HG03159 (cell line): ENCODE data around the gene DIP2B.

Experiments
- ATAC-seq: cut with Tn5 transposase; IDR thresholded peaks from one replicate; pipeline ENCODE4 v1.9.1; 2021; ENCODE audit warnings: mild to moderate bottlenecking, moderate library complexity; ENCODE audit not compliant: unreplicated experiment

The DIP2B gene

GRCh38 chr12:50635364-50635763 lies 130.6 kb downstream of the DIP2B start:
- no peak for ATAC-seq

DNA sequence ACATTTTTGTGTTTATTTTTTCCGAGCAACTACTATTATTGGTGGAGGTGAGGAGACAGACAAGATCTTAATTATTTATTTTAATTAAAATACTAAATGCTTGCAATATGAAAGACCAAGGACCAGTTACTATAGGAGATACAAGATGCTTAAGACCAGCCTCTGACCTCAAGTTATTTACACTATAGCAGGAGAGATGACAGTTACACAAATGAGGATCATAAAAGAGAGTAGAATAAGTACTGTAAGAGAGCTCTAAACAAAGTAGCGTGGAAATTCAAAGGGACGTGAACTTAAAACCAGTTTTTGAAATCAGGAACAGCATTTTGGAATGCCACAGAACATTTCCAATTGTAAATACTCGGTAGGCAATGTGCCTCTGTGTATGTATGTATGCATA lies 131.1 kb downstream of the DIP2B start:
- no peak for ATAC-seq

GRCh38 chr12:50636505-50636904 lies 131.7 kb downstream of the DIP2B start:
- no peak for ATAC-seq

GRCh38 chr12:50637870-50638481 lies 133.2 kb downstream of the DIP2B start:
- ATAC-seq = no peak

DNA sequence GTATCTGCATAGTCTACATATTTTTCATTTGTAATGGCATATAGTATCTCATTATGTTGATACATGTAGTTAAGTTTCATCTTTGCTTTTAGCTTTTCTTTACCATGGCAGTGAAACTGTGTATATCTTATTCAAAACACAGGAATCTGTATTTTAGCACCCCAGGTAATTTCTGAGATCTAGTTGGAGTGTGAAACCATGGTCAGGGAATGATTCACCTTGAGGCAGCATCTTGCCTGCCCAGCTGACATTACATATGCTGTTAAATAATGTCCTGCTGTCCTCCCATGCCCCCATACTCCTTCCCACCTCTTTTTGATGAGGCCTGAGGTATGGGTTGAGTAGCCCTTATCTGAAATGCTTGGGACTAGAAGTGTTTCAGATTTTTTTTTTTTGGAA lies 133.7 kb downstream of the DIP2B start:
- ATAC-seq = no peak

DNA sequence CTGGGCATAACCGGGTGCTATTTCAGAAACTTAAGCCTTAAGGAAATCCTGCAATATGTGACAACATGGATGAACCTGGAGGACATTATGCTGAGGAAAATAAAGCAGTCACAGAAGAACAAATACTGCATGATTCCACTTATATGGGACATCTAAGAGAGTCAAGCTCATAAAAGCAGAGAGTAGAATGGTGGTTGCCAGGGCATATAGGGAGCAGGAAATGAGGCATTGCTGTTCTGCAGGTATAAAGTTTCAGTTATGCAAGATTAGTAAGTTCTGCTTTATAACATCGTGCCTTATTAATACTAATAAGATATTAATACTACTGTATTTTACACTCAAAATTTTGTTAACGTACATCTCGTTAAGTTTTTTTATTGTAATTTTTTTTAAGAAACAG lies 134.9 kb downstream of the DIP2B start:
- no peak for ATAC-seq

- no peak for ATAC-seq
These were observed 135.6 kb downstream of the DIP2B start for GRCh38 chr12:50640321-50640939.

DNA sequence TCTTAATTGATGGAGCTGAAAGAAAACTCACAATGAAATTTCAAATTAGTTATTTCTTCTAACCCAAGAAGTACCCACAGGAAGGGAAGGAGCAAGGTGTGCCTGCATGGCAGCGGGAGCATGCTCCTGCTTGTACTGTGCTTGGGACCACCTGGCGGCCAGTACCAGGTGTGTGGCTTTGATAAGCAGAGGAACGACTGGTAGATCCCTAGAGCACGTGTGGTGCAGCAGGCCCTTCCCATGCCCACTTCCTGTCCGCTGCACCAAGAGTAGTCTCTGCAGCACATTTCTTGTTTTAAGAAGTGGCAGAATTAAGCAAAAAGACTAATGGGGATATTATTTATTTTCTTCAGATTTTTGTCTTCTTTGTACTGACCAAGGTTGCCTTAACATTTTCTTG lies 136.8 kb downstream of the DIP2B start:
- no peak for ATAC-seq

GRCh38 chr12:50642035-50642451 lies 137.3 kb downstream of the DIP2B start:
- ATAC-seq = no peak

DNA sequence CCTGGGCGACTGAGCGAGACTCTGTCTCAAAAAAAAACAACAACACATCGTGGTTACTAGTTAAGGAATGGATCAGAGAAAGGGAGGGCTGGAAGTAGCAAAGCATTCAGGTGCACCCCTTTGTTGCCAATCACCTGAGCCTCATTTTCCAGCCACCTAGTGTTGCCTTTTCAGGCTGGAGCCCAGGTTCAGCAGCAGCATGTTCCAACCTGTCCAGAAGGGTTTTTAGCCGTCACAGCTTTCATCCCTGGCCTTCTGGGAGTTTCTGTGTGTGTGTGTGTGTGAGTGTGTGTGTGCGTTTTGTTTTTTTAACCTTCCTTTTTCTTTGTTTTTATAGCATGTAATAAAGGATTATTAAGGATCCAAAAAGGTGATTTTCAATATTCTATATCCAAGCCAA lies 138.0 kb downstream of the DIP2B start:
- no peak for ATAC-seq

- no peak for ATAC-seq
These were observed 142.2 kb downstream of the DIP2B start for GRCh38 chr12:50647031-50647430.

DNA sequence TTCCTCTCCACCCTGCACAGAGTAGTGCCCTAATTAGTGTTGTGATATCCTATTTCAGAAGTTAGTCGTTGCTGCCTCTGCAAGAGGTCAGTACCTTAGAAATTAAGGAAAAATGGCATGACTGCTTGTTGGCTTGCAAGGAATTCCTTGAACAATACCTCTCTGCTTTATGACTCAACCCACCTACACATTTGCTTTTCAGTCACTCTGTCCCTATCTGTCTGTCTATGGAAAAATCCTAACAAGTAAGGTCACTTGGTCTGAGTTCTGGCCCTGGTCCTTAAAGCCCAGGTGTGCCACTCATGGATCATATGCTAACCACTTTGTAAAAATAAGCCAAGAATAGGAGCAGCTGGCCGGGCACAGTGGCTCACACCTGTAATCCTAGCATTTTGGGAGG lies 142.7 kb downstream of the DIP2B start:
- ATAC-seq = no peak

DNA sequence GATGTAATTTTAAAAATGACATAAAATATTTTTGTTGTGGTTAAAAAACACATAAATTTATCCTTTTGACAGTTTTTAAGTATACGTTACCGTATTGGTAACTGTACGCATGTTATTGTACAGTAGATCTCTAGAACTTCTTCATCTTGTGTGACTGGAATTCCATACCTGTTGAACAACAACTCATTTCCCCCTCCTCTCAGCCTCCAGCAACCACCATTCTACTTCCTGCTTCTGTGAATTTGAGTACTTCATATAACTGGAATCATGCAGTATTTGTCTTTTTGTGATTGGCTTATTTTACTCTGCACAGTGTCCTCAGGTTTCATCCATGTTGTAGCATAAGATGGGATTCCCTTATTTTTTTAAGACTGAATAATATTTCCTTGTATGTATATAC lies 145.5 kb downstream of the DIP2B start:
- no peak for ATAC-seq

GRCh38 chr12:50655374-50655921 lies 150.7 kb downstream of the DIP2B start:
- ATAC-seq = no peak

GRCh38 chr12:50659260-50659659 lies 154.5 kb downstream of the DIP2B start:
- no peak for ATAC-seq

GRCh38 chr12:50659690-50660424 lies 155.1 kb downstream of the DIP2B start:
- no peak for ATAC-seq

DNA sequence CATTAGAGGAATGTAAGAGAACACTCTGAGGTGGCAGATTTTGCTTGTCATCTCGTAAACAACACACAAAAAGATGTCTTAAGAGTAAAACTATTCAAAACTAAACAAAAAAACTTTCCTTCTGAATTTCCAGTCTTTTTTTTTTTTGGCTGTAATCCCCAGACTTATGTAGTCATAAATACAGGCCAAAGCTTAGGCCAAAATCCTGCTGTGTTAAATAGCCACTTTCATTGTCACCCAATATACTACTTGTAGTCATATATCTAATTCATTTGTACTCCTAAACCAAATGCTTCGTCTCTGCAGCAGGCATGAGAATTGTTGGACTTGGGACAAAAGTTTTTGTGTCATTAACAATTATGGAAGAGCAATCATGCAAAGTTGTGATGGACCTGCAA lies 155.6 kb downstream of the DIP2B start:
- no peak for ATAC-seq

- no peak for ATAC-seq
These were observed 156.7 kb downstream of the DIP2B start for GRCh38 chr12:50661300-50662115.

GRCh38 chr12:50662116-50662510 lies 157.3 kb downstream of the DIP2B start:
- no peak for ATAC-seq

DNA sequence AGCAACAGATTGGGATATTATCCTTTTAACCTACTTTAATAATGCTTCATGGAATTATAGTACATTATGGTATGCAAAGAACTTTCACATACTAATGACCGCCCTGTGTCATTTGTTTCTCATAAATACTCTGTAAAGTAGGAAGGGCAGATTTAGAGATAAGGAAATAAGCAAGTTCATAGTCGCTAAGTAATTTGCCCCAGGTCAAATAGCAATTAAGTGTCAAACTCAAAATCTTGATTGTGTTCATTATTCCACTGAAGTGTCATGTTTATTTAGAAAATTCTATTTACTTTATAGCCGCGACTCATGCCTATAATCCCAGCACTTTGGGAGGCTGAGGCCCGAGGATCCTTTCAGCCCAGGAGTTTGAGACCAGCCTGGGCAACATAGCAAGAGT lies 160.4 kb downstream of the DIP2B start:
- no peak for ATAC-seq

DNA sequence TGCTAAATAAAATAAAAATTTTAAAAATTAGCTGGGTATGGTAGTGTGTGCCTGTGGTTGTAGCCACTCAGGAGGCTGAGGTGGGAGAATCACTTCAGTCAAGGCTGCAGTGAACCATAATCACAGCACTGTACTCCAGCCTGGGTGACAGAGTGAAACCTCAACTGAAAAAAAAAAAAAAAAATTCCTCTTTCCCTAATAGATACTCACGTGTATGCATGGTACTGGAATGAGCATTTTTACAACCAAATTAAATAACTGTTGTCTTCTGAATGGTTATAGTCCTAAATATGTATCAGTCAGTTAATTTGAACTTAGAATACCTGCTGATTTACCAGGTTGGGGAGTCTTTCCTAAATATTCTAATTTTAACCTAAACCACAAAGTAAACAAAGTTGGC lies 160.8 kb downstream of the DIP2B start:
- no peak for ATAC-seq
